Hematopoietic multipotent progenitor cell treated with erythropoietin and hydrocortisone succinate and interleukin-3 and kit ligand, for 6 days (in vitro differentiated cells): Measurements from ENCODE around the gene UBTD1.
"Not testable (repeated sequence)": the region's sequence is repeated elsewhere in the genome, so short reads cannot be mapped to it uniquely, and the experiment has no call there.

Source experiments
- DNase-seq: peaks from one replicate; pipeline ENCODE4 v3.0.0-alpha.2; 2015

The UBTD1 gene

GRCh38 chr10:97540669-97541500 lies 42.2 kb downstream of the UBTD1 start:
- DNase-seq, result no peak

DNA sequence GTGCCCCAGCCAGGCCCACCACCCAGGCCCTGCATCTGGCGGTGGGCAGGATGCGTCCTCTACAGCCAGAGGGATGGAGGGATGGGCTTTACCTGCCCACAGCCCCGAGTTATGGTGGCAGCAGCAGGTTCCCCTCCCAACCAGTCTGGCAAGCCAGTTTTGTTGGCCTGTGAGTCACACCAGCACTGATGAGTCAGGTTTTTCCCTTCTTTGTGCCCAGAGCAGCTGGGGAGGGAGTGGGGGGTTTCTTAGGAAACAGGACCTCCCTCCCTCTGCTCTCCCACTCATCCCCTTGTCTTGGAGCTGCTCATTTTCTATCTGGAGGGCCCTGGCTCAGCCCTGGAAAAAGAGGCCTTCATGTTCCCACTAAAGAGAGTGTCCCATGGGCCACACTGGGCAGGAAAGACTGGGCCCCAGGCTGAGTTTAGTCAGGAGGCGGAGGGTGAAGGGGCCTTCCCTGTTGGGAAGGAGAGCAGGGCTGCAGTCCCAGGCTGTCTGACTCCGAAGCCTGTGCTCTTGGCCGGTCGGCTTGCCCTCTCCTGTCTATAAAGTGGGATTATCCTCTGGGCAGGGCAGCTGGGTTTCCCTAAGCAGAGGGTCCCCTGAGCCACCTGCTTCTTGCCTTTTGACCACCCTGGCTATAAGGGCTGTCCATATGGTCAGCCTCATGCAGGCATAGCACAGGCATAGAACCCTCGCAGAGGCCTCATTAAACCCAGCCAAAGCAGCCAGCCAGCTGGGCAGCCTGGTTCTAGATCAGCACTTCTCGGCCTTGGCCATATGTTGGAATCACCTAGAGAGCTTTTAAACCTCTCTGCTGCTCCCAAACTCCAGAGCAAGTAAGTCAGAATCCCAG lies 43.7 kb downstream of the UBTD1 start:
- no peak for DNase-seq

GRCh38 chr10:97543025-97543546 lies 44.4 kb downstream of the UBTD1 start:
- peak; percentile 50 for DNase-seq

DNA sequence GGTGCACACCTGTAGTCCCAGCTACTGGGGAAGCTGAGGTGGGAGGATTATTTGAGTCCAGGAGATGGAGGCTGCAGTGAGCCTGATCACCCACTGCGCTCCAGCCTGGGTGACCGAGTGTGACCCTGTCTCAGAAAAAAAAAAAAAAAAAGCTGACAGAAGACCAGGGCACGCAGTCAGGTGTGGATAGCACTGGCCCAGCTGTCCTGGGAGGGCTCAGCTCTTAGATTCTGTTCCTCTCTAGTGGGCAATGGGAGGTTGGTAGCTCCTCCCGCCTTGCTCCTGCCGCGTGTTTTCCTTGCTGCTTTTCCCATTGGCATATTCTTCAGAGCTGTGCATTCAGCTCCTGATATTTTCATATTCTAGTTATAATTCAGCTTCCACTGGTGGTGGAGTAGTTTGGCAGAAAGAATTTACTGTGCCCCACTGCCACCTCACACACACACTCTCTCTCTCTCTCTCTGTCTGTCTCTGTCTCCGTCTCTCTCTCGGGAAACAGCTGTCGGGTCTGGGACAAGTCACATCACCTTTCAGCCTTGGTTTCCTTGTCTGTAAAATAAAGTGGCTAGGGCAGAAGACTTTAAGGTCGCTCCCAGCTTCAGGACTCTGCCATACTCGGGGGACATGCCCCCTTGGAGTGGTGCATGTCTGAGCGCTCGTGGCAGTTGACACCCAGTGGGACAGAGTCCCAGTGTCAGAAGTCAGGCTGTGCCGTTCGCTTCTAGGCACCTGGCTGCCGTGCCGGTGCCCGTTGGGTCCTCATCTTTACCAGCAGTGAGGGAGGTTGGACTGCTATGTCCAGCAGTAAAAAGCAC lies 47.9 kb downstream of the UBTD1 start:
- DNase-seq, result no peak

- no peak for DNase-seq
These were observed 48.5 kb downstream of the UBTD1 start for GRCh38 chr10:97547271-97547600.

- DNase-seq, result no peak
These were observed 49.2 kb downstream of the UBTD1 start for GRCh38 chr10:97547962-97548361.

DNA sequence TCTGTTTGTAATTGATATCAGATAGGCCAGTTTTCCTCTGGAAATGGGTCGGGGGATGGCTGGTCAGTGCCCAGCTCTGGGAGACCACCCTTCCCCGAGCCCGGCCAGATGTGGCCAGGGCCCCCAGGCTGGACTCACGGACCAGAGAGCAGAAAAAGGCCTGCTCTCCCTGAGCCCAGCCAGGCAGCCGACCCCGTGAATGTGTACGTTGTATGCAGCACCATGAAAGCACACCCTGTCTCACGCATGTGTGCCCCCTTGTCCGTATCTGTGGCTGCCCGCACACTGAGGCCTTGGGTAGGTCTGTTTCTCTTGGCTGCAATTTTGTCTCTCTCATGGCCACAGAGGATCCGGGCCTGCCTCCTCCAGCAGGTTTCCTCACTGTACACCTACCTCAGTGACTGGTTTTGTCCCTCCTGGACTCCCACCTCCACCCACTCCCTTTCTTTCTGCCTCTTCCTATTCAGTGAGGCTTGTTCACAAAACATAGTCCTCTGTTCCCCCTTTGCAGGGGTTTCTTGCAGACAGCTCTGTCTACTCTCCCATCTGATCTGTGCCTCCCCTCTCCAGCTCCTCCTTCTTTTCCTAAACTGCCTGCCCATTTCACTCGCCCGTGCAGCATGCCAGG lies 50.2 kb downstream of the UBTD1 start:
- no peak for DNase-seq

- no peak for DNase-seq
These were observed 51.0 kb downstream of the UBTD1 start for GRCh38 chr10:97549587-97550322.

GRCh38 chr10:97550336-97551149 lies 51.8 kb downstream of the UBTD1 start:
- peak; percentile 47 for DNase-seq

GRCh38 chr10:97551271-97551670 lies 52.5 kb downstream of the UBTD1 start:
- DNase-seq, result no peak

- peak; percentile 75 for DNase-seq
These were observed 54.9 kb downstream of the UBTD1 start for GRCh38 chr10:97553575-97554031.

DNA sequence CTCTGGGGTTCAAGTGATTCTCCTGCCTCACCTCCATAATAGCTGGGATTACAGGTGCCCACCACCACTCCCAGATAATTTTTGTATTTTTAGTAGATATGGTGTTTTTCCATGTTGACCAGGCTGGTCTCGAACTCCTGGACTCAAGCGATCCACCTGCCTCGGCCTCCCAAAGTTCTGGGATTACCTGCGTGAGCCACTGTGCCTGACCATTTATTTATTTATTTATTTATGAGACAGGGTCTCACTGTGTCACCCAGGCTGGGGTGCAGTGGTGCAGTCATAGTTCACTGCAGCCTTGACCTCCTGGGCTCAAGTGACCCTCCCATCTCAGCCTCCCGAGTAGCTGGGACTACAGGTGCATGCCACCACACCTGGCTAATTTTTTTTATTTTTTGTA lies 55.6 kb downstream of the UBTD1 start:
- DNase-seq, result not testable (repeated sequence)

DNA sequence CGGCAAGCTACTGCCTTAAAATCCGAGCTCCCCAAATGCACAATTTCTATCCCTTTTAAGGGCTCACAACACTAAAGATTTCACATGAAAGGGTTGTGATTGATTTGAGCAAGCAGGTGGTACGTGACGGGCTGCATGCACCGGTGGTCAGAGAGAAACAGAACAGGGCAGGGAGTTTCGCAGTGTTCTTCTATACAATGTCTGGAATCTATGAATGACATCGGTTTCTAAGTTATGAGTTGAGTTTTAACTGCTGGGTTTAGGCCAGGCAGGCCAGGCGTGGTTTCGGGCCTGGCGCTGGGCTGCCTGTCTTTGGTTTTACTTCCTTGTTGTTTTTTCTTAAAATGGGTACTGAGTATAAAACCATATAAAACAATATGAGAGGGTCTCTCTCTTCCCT lies 56.8 kb downstream of the UBTD1 start:
- not testable (repeated sequence) for DNase-seq

- DNase-seq, result not testable (repeated sequence)
These were observed 62.1 kb downstream of the UBTD1 start for GRCh38 chr10:97560731-97561381.

GRCh38 chr10:97561386-97562077 lies 62.8 kb downstream of the UBTD1 start:
- not testable (repeated sequence) for DNase-seq

DNA sequence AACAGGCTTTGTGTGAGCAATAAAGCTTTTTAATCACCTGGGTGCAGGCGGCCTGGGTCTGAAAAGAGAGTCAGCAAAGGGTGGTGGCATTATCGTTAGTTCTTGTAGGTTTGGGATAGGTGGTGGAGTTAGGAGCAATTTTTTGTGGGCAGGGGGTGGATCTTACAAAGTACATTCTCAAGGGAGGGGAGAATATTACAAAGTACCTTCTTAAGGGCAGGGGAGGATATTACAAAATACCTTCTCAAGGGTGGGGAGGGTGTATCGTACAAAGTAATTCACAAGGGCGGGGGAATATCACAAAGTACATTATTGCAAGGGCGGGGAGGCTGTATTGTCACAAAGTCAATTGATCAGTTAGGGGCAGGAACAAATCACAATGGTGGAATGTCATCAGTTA lies 63.6 kb downstream of the UBTD1 start:
- DNase-seq, result not testable (repeated sequence)

DNA sequence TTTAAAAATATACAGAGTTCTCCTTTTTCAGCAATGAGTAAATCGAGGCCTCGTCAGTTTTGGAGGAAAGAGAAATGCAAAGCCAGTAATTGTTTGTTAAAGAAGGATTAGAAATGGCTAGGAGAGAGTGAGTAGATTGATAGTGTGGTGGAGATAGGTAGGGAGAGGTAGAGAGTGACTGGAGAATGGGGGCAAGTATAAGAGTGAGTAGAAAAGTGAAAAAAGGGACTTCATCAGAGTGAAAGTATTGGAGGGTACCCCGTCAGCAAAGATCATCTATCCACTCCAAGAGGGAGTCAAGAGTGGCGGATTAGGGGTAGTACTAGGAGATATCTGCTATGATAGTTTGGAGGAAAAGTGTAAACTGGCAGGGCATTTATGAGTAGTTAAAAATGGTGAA lies 64.6 kb downstream of the UBTD1 start:
- DNase-seq, result no peak

GRCh38 chr10:97564776-97565175 lies 66.1 kb downstream of the UBTD1 start:
- peak; percentile 31 for DNase-seq

DNA sequence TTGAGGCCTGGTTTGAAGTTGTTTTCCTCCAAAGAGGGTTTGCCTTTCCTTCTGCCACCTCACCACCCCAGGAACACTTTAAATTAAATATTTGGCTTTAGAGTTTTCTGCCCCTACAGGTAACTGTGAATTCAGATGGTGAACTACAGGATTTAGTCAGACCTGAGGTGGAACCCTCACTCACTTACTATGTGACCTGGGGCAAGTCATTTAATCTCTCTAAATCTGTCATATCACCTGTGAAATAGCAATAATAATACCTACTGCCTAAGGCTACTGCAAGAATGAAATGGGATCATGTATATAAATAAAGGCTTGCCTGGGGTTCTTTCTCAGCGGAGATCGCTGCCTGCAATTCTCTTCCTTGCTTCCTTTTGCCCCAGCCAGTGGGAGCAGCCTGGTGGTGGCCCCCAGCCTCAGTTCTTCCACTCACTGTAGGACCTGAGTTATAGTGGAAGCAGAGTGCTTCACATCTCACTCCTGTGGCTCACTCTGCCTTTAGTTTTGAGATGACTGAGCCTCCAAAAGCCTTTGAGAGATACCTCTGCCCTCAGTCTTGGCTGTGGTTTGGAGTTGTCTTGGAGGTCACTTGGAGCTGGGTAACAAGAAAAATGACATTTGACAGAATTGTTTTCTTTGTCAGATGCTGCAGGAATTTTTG lies 67.7 kb downstream of the UBTD1 start:
- no peak for DNase-seq
